HEK293 (cell line): ENCODE results near the gene ZSWIM6.
"Not testable (repeated sequence)": the region's sequence is repeated elsewhere in the genome, so short reads cannot be mapped to it uniquely, and the experiment has no call there.

Experiments used
- CTCF ChIA-PET: fragments of 350-600 bp; formaldehyde crosslinking; extraction: SDS; loops from one replicate; lab custom pipeline; 2021; ENCODE audit warnings: antibody characterized with exemption; lab: Yijun Ruan, JAX
- POLR2A ChIA-PET: fragments of 300-600 bp; formaldehyde crosslinking; extraction: SDS; loops from one replicate; lab custom pipeline; 2020; ENCODE audit warnings: antibody characterized with exemption, inconsistent platforms; lab: Yijun Ruan, JAX
- H3K27ac ChIP-seq: fragments of 200-500 bp; sonication (Bioruptor generic); 2 replicates; pipeline ENCODE4 v1.5.1; 2014; ENCODE audit warnings: low read depth, low read length, control low read depth, inconsistent platforms; ENCODE audit errors: extremely low read depth
- H3K36me3 ChIP-seq, 2 experiments: fragments of 200-500 bp in 1 of 2; sonication (Bioruptor generic) in 1 of 2; 1 replicate in 1 of 2; 2 replicates in 1 of 2; pipeline ENCODE4 v1.5.1; 2014 to 2017; ENCODE audit warnings: inconsistent platforms in 2 of 2, low read length in 2 of 2; ENCODE audit not compliant: control insufficient read depth in 2 of 2, insufficient read depth in 1 of 2
- H3K4me1 ChIP-seq: fragments of 200-500 bp; sonication (Bioruptor generic); 2 replicates; pipeline ENCODE4 v1.5.1; 2014; ENCODE audit warnings: mild to moderate bottlenecking, low read length, inconsistent platforms; ENCODE audit not compliant: control insufficient read depth, insufficient read depth
- H3K4me3 ChIP-seq: 2 replicates; pipeline ENCODE4 v1.5.1; 2011; ENCODE audit warnings: low read depth, mild to moderate bottlenecking, control low read depth, low read length, moderate library complexity
- H3K9me3 ChIP-seq: fragments of 200-500 bp; sonication (Bioruptor generic); 2 replicates; pipeline ENCODE4 v1.5.1; 2014; ENCODE audit warnings: low read depth, low read length, inconsistent platforms; ENCODE audit not compliant: control insufficient read depth, insufficient read depth
- BCL11B ChIP-seq: fragments of 450-650 bp; formaldehyde crosslinking; IDR thresholded peaks from 2 replicates; pipeline ENCODE4 v1.5.1; 2016; ENCODE audit warnings: low read depth, missing biosample characterization, missing genetic modification characterization
- ZBTB8A ChIP-seq: fragments of 450-650 bp; formaldehyde crosslinking; IDR thresholded peaks from 2 replicates; pipeline ENCODE4 v1.5.1; 2016; ENCODE audit warnings: missing biosample characterization, missing genetic modification characterization
- ZNF140 ChIP-seq: fragments of 450-650 bp; formaldehyde crosslinking; IDR thresholded peaks from 2 replicates; pipeline ENCODE4 v1.5.1; 2016; ENCODE audit warnings: missing biosample characterization, missing genetic modification characterization
- ZNF155 ChIP-seq: fragments of 450-650 bp; formaldehyde crosslinking; IDR thresholded peaks from 2 replicates; pipeline ENCODE4 v1.5.1; 2016; ENCODE audit warnings: missing biosample characterization, missing genetic modification characterization
- ZNF266 ChIP-seq: fragments of 450-650 bp; formaldehyde crosslinking; IDR thresholded peaks from 2 replicates; pipeline ENCODE4 v1.5.1; 2016; ENCODE audit warnings: missing biosample characterization, missing genetic modification characterization, low read depth
- ZNF394 ChIP-seq: fragments of 450-650 bp; formaldehyde crosslinking; IDR thresholded peaks from 2 replicates; pipeline ENCODE4 v1.5.1; 2016; ENCODE audit warnings: missing biosample characterization, missing genetic modification characterization, mild to moderate bottlenecking, moderate library complexity, borderline replicate concordance
- ZNF404 ChIP-seq: fragments of 450-650 bp; formaldehyde crosslinking; IDR thresholded peaks from 2 replicates; pipeline ENCODE4 v1.5.1; 2017; ENCODE audit warnings: missing biosample characterization, missing genetic modification characterization
- ZNF426 ChIP-seq: fragments of 450-650 bp; formaldehyde crosslinking; IDR thresholded peaks from 2 replicates; pipeline ENCODE4 v1.5.1; 2017; ENCODE audit warnings: missing biosample characterization, missing genetic modification characterization, mild to moderate bottlenecking, inconsistent platforms, moderate library complexity
- ZNF433 ChIP-seq: fragments of 450-650 bp; formaldehyde crosslinking; IDR thresholded peaks from 2 replicates; pipeline ENCODE4 v1.5.1; 2016; ENCODE audit warnings: missing biosample characterization, missing genetic modification characterization, low read depth
- ZNF449 ChIP-seq: fragments of 450-650 bp; formaldehyde crosslinking; IDR thresholded peaks from 2 replicates; pipeline ENCODE4 v1.5.1; 2017; ENCODE audit warnings: missing biosample characterization, mild to moderate bottlenecking, missing genetic modification characterization, moderate library complexity
- ZNF510 ChIP-seq: fragments of 450-650 bp; formaldehyde crosslinking; IDR thresholded peaks from 2 replicates; pipeline ENCODE4 v1.5.1; 2018; ENCODE audit warnings: mild to moderate bottlenecking, missing genetic modification characterization, missing biosample characterization; ENCODE audit not compliant: insufficient replicate concordance
- ZNF518A ChIP-seq: fragments of 450-650 bp; formaldehyde crosslinking; conservative IDR thresholded peaks from 2 replicates; pipeline ENCODE4 v1.5.1; 2016; ENCODE audit warnings: low read depth, missing biosample characterization, missing genetic modification characterization
- ZNF549 ChIP-seq: fragments of 450-650 bp; IDR thresholded peaks from 2 replicates; pipeline ENCODE4 v1.5.1; 2018; ENCODE audit warnings: missing biosample characterization, missing genetic modification characterization, mild to moderate bottlenecking, inconsistent platforms, moderate library complexity
- ZNF555 ChIP-seq: fragments of 450-650 bp; formaldehyde crosslinking; conservative IDR thresholded peaks from 2 replicates; pipeline ENCODE4 v1.5.1; 2017; ENCODE audit warnings: missing biosample characterization, mild to moderate bottlenecking, missing genetic modification characterization, inconsistent platforms
- ZNF623 ChIP-seq: fragments of 450-650 bp; formaldehyde crosslinking; IDR thresholded peaks from 2 replicates; pipeline ENCODE4 v1.5.1; 2016; ENCODE audit warnings: missing biosample characterization, missing genetic modification characterization
- ZNF626 ChIP-seq: fragments of 450-650 bp; sonication (Bioruptor Pico); formaldehyde crosslinking; IDR thresholded peaks from 2 replicates; pipeline ENCODE4 v1.5.1; 2018; ENCODE audit warnings: missing biosample characterization, missing genetic modification characterization, inconsistent platforms
- ZNF629 ChIP-seq: fragments of 450-650 bp; formaldehyde crosslinking; IDR thresholded peaks from 2 replicates; pipeline ENCODE4 v1.5.1; 2017; ENCODE audit warnings: missing biosample characterization, missing genetic modification characterization
- ZNF654 ChIP-seq: fragments of 450-650 bp; formaldehyde crosslinking; IDR thresholded peaks from 2 replicates; pipeline ENCODE4 v1.5.1; 2016; ENCODE audit warnings: low read depth, missing biosample characterization, missing genetic modification characterization
- TF ChIP-seq, protein P1 (sequence below): fragments of 450-650 bp; formaldehyde crosslinking; conservative IDR thresholded peaks from 2 replicates; pipeline ENCODE4 v1.5.1; 2016; ENCODE audit warnings: low read depth, missing biosample characterization, missing genetic modification characterization

ZSWIM6 gene

DNA sequence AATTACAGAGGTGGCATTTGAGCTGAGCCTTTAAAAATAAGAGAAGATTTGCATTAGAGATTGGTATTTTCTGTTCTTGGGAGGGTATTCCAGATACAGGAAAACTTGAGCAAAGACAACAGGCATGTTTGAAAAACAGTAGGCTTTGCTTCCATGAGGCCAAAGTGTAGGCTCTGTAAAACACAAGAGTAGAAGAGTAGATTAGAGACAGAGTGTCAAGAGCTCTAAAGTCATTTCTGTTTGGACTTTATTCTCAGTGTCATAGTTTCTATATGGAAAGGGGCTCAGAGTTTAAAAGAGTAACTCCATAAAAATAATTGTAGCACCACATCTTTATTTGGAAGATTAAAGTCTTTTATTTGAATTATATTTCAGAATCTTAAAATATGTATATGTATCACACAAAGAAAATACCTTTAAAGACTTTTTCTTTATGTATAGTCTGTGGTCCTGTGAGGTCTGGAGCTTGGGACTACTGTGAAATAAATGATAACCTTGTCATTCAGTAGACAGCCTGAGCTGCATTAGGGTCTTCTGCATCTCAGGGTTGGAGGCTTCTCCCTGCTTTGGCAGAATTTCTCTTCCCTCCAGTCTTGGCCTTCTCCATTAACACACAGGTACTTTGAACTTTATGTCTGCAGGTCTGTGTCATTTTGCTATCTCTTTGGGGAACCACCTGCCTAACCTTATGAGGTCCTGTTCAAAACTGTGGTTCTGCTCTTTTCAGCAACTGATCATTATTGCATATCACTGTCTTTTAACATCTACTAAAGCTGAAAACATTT, 73.6 kb downstream of the ZSWIM6 start:
- TF ChIP-seq ZNF626 (tag by site-specific recombination) (no peak), BCL11B (tag by site-specific recombination) (no peak), ZNF404 (tag by site-specific recombination) (no peak), ZNF449 (tag by site-specific recombination) (no peak), ZNF155 (tag by site-specific recombination) (no peak), ZNF433 (no peak), ZNF549 (tag by site-specific recombination) (no peak)
- Histone ChIP-seq H3K27ac (no peak overlapping the region), H3K36me3 (no peaks in the 10 kb centered on the region), H3K9me3 (no peaks in the 10 kb centered on the region), H3K4me3 (no peak overlapping the region), H3K4me1 (peaks cover 36% of the 10 kb centered on the region)
- ChIA-PET CTCF (interaction anchor here (0.7 to 0.8 kb wide), 2 partner anchors 38 to 253 kb away, joined by 3 to 4 read pairs; no protein-coding TSS in a partner anchor), POLR2A (no interaction called here)

DNA sequence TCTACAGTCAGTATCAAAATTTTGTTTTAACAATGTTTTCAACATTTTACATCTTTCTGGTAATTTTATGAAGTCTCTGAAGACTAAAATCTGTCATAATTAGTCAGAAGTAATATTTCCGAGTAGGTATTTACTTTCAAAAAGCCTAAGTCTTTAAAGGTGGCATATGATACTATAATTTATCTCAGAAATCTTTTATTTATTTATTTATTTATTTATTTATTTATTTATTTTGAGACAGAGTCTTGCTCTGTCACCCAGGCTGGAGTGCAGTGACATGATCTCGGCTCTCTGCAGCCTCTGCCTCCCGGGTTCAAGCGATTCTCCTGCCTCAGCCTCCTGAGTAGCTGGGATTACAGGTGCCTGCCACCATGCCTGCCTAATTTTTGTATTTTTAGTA, 74.4 kb downstream of the ZSWIM6 start:
- H3K4me3 ChIP-seq, POLR2A ChIA-PET, H3K27ac ChIP-seq, H3K9me3 ChIP-seq, H3K36me3 ChIP-seq: not testable (repeated sequence)
- CTCF ChIA-PET: interaction anchor here (0.7 kb wide), 1 partner anchor 39 kb away, joined by 4 read pairs; no protein-coding TSS in a partner anchor
- H3K4me1 ChIP-seq: peaks cover 32% of the 10 kb centered on the region
- peak; percentile 8; the same call in 1 of the 2 replicates for TF ChIP-seq ZNF654
- peak; percentile 83; the same call in 1 of the 2 replicates for TF ChIP-seq ZNF394
- TF ChIP-seq ZNF555: peak; percentile 58
- TF ChIP-seq ZNF140 (tag by site-specific recombination): peak; percentile 54; the same call in 1 of the 2 replicates
- TF ChIP-seq ZNF266 (tag by site-specific recombination): 0 out of 2 replicates have a peak, but pooled peaks have one; percentile 25
- TF ChIP-seq ZNF623 (tag by site-specific recombination): peak; percentile 51
- TF ChIP-seq, protein P1, sequence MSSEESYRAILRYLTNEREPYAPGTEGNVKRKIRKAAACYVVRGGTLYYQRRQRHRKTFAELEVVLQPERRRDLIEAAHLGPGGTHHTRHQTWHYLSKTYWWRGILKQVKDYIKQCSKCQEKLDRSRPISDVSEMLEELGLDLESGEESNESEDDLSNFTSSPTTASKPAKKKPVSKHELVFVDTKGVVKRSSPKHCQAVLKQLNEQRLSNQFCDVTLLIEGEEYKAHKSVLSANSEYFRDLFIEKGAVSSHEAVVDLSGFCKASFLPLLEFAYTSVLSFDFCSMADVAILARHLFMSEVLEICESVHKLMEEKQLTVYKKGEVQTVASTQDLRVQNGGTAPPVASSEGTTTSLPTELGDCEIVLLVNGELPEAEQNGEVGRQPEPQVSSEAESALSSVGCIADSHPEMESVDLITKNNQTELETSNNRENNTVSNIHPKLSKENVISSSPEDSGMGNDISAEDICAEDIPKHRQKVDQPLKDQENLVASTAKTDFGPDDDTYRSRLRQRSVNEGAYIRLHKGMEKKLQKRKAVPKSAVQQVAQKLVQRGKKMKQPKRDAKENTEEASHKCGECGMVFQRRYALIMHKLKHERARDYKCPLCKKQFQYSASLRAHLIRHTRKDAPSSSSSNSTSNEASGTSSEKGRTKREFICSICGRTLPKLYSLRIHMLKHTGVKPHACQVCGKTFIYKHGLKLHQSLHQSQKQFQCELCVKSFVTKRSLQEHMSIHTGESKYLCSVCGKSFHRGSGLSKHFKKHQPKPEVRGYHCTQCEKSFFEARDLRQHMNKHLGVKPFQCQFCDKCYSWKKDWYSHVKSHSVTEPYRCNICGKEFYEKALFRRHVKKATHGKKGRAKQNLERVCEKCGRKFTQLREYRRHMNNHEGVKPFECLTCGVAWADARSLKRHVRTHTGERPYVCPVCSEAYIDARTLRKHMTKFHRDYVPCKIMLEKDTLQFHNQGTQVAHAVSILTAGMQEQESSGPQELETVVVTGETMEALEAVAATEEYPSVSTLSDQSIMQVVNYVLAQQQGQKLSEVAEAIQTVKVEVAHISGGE (tag by site-specific recombination): peak; percentile 55
- 0 out of 2 replicates have a peak, but pooled peaks have one; percentile 13 for TF ChIP-seq ZNF629 (tag by site-specific recombination)
- TF ChIP-seq ZNF518A: peak; percentile 73
- peak; percentile 51 for TF ChIP-seq ZBTB8A (tag by site-specific recombination)
- peak; percentile 66 for TF ChIP-seq ZNF426
- peak; percentile 15 for TF ChIP-seq ZNF510 (tag by site-specific recombination)
